HG03064 (cell line): ENCODE measurements around the gene GPR162.

Source experiments
- ATAC-seq: cut with Tn5 transposase; IDR thresholded peaks from one replicate; pipeline ENCODE4 v1.9.1; 2021; ENCODE audit warnings: low read depth; ENCODE audit not compliant: unreplicated experiment

The GPR162 gene

GRCh38 chr12:6786416-6787094, 35.1 kb upstream of the GPR162 start:
- ATAC-seq, result no peak

- no peak for ATAC-seq
Observed at GRCh38 chr12:6787309-6787708, 34.3 kb upstream of the GPR162 start.

GRCh38 chr12:6788972-6789924, 32.4 kb upstream of the GPR162 start, which contains the start of gene CD4:
TSS of gene CD4 (plus strand) at chr12:6789528. CDS start at chr12:6800139, 10,611 bp downstream.
- no peak for ATAC-seq

- ATAC-seq, result no peak
Observed at GRCh38 chr12:6790496-6791150, 31.0 kb upstream of the GPR162 start.

- no peak for ATAC-seq
Observed at GRCh38 chr12:6791931-6792520, 29.6 kb upstream of the GPR162 start.

GRCh38 chr12:6792522-6793201, 29.0 kb upstream of the GPR162 start:
- ATAC-seq, result no peak

- no peak for ATAC-seq
Observed at GRCh38 chr12:6795088-6795487, 26.5 kb upstream of the GPR162 start.

- ATAC-seq, result no peak
Observed at GRCh38 chr12:6796576-6796975, 25.0 kb upstream of the GPR162 start.

- no peak for ATAC-seq
Observed at GRCh38 chr12:6799147-6799546, 22.5 kb upstream of the GPR162 start.

- no peak for ATAC-seq
Observed at GRCh38 chr12:6807170-6807569, 14.5 kb upstream of the GPR162 start.

GRCh38 chr12:6809056-6809455, 12.6 kb upstream of the GPR162 start:
- ATAC-seq, result no peak

- ATAC-seq, result no peak
Observed at GRCh38 chr12:6810758-6811157, 10.9 kb upstream of the GPR162 start.

- ATAC-seq, result no peak
Observed at GRCh38 chr12:6813363-6813762, 8.3 kb upstream of the GPR162 start.

GRCh38 chr12:6816598-6816997, 5.0 kb upstream of the GPR162 start:
- ATAC-seq, result no peak

GRCh38 chr12:6817098-6817497, 4.5 kb upstream of the GPR162 start:
- ATAC-seq, result no peak

GRCh38 chr12:6817662-6818157, 3.9 kb upstream of the GPR162 start:
- no peak for ATAC-seq

GRCh38 chr12:6818222-6818621, 3.4 kb upstream of the GPR162 start:
- no peak for ATAC-seq

- no peak for ATAC-seq
Observed at GRCh38 chr12:6818645-6819044, 3.0 kb upstream of the GPR162 start.

GRCh38 chr12:6819106-6820030, 2.3 kb upstream of the GPR162 start:
- ATAC-seq, result no peak
